IPS-18a (cell line): Measurements from ENCODE around the gene XKRX.

Source experiments
- H3K27ac ChIP-seq: one replicate; pipeline ENCODE4 v1.5.1; 2013; ENCODE audit warnings: low read length
- H3K27me3 ChIP-seq: one replicate; pipeline ENCODE4 v1.6.1; 2013; ENCODE audit warnings: mild to moderate bottlenecking, low read length; ENCODE audit not compliant: control insufficient read depth, insufficient read depth
- H3K36me3 ChIP-seq: one replicate; pipeline ENCODE4 v1.6.1; 2013; ENCODE audit warnings: low read depth, low read length; ENCODE audit not compliant: control insufficient read depth
- H3K4me1 ChIP-seq: one replicate; pipeline ENCODE4 v1.6.1; 2013; ENCODE audit warnings: low read depth, low read length; ENCODE audit not compliant: control insufficient read depth
- H3K4me3 ChIP-seq: one replicate; pipeline ENCODE4 v1.5.1; 2013; ENCODE audit warnings: low read length
- H3K9ac ChIP-seq: one replicate; pipeline ENCODE4 v1.6.1; 2013; ENCODE audit warnings: mild to moderate bottlenecking, low read length, moderate library complexity
- H3K9me3 ChIP-seq: one replicate; pipeline ENCODE4 v1.6.1; 2013; ENCODE audit warnings: low read depth, low read length; ENCODE audit not compliant: control insufficient read depth

The XKRX gene

DNA sequence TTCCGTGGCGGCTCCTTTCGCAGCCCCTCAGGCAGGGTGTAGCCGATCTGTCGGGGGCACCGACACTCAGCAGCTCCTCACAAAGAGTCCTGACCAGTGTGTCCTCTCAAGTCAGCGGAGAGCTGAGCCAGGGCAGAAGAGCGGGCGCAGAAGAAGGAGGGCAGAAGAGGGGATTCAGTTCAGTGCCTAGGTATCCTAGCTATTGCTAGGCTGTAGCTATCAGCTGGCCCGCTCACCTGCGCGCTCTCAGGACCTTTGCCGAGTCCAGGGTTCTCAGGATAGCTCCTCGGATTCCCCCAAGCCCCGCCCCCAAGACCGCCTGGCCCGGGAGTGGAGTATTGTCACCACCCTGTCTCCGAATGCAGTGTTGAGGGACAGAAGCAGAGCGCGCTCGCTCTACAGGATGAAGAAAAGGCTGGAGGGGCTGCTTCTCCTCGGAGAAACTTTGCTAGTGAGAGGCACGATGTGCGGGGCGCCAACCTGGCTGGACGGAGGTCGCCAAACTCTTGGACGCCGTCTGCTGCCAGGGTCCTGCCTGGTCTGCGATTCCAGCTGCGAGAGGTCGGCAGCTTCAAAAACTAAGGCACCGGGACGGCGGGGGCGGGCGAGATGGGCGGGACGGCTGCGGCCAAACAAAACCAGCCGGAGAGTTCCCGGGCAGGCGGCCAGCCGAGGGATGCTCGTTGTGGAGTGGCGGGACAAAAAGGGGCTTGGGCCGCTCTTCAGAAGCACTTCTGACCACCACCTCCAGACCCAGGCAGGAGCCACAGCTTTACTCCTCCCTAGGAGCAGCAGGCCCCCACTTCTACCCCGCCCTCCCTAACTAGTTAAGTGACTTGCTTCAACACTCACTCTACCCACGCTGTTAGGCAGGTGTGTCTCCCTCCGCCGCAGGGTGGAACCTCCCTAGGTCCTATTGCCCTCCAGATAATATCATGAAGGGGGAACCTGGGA is at the start of gene XKRX:
XKRX (minus strand) TSS at position 258 of the 954 bp plus-strand sequence. CDS start 613 bp downstream, outside the sequence.
- H3K4me1 ChIP-seq = no peaks in the 10 kb centered on the region
- H3K27me3 ChIP-seq = peaks cover 22% of the 10 kb centered on the region
- no peak within 1 kb of the TSS for H3K27ac ChIP-seq
- H3K4me3 ChIP-seq = peak within 1 kb of the TSS; percentile 86
- H3K9ac ChIP-seq = peak within 1 kb of the TSS; percentile 55
- no peaks in the 10 kb centered on the region for H3K36me3 ChIP-seq
- H3K9me3 ChIP-seq = no peaks in the 10 kb centered on the region

- Histone ChIP-seq H3K36me3 (no peaks in the 10 kb centered on the region), H3K9ac (no peak overlapping the region), H3K27me3 (no peaks in the 10 kb centered on the region), H3K4me1 (no peaks in the 10 kb centered on the region), H3K9me3 (peaks cover 3% of the 10 kb centered on the region), H3K4me3 (no peak overlapping the region), H3K27ac (no peak overlapping the region)
Measured at GRCh38 chrX:100976211-100976610, 47.5 kb upstream of the XKRX start.

DNA sequence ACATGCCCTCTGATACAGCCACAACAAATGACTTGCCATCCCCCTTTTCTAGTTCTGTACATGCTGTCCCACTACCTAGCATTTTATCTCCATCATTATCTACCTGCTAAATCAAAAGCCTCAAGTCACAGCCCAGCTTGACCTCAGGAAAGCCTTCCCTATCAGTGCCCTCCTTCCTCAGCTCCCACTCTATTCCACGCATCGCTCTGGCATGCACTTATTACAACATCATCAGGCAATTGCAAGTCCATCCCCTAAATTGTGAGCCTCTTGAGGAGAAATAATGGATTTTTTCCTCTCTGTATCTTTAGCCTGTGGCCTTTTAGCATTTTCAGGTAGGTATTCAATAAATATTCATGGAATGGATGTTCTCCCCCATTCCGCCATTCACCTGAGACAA is 46.5 kb upstream of the XKRX start:
- H3K4me1 ChIP-seq = no peaks in the 10 kb centered on the region
- no peak overlapping the region for H3K9ac ChIP-seq
- no peak overlapping the region for H3K27ac ChIP-seq
- no peaks in the 10 kb centered on the region for H3K27me3 ChIP-seq
- H3K4me3 ChIP-seq = no peak overlapping the region
- H3K9me3 ChIP-seq = peaks cover 3% of the 10 kb centered on the region
- H3K36me3 ChIP-seq = no peaks in the 10 kb centered on the region

- no peak overlapping the region for H3K27ac ChIP-seq
Measured at GRCh38 chrX:100973411-100973810, 44.7 kb upstream of the XKRX start.

DNA sequence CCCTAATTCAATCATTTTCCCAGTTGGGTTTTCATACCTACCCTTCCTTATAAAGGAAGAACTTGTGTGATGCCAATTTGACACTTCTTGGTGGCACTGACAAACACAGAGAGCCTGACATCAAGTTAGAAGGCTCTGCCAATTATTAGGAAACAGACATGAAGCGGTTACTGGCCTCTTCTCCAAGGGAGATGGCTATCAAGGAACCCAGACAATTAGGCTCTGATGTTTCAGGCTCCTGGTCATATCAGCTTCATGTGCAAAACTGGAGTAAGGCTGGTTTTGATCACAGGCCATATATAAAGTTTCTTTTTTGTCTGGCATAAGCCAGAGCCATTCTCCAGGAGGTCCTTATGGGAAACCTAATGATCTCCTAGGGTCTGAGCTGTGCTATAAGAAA is 41.2 kb upstream of the XKRX start:
- H3K4me3 ChIP-seq = no peak overlapping the region
- H3K4me1 ChIP-seq = no peaks in the 10 kb centered on the region
- H3K9ac ChIP-seq = no peak overlapping the region
- no peak overlapping the region for H3K27ac ChIP-seq
- H3K9me3 ChIP-seq = peaks cover 3% of the 10 kb centered on the region
- no peaks in the 10 kb centered on the region for H3K27me3 ChIP-seq
- H3K36me3 ChIP-seq = no peaks in the 10 kb centered on the region

More at GRCh38 chrX:100973411-100973810, 44.7 kb upstream of the XKRX start:
- H3K4me3 ChIP-seq = no peak overlapping the region
- no peaks in the 10 kb centered on the region for H3K27me3 ChIP-seq
- no peaks in the 10 kb centered on the region for H3K4me1 ChIP-seq
- H3K9me3 ChIP-seq = peaks cover 3% of the 10 kb centered on the region
- H3K36me3 ChIP-seq = no peaks in the 10 kb centered on the region
- no peak overlapping the region for H3K9ac ChIP-seq

GRCh38 chrX:100969408-100969807 is 40.7 kb upstream of the XKRX start, which contains the start of gene ARL13A:
ARL13A (plus strand) TSS chrX:100969708; CDS start chrX:100973690, 3,982 bp downstream.
- no peaks in the 10 kb centered on the region for H3K4me1 ChIP-seq
- H3K36me3 ChIP-seq = no peaks in the 10 kb centered on the region
- no peak within 1 kb of the TSS for H3K4me3 ChIP-seq
- no peak within 1 kb of the TSS for H3K27ac ChIP-seq
- no peaks in the 10 kb centered on the region for H3K27me3 ChIP-seq
- peaks cover 1% of the 10 kb centered on the region for H3K9me3 ChIP-seq
- no peak within 1 kb of the TSS for H3K9ac ChIP-seq

DNA sequence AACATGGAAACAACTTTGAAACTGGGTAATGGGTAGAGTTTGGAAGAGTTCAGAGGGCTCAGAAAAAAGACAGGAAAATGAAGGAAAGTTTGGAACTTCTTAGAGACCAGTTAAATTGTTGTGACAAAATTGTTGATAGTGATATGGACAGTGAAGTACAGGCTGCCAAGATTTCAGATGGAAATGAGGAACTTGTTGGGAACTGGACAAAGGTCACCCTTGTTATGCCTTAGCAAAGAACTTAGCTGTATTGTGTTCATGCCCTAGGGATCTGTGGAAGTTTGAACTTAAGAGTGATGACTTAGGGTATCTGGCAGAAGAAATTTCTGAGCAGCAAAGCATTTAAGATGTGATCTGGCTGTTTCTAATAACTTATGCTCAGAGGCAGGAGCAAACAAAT is 35.6 kb upstream of the XKRX start:
- Histone ChIP-seq H3K27me3 (no peaks in the 10 kb centered on the region), H3K4me3 (no peak overlapping the region), H3K9ac (no peak overlapping the region), H3K36me3 (no peaks in the 10 kb centered on the region), H3K27ac (no peak overlapping the region), H3K4me1 (no peaks in the 10 kb centered on the region), H3K9me3 (no peaks in the 10 kb centered on the region)

DNA sequence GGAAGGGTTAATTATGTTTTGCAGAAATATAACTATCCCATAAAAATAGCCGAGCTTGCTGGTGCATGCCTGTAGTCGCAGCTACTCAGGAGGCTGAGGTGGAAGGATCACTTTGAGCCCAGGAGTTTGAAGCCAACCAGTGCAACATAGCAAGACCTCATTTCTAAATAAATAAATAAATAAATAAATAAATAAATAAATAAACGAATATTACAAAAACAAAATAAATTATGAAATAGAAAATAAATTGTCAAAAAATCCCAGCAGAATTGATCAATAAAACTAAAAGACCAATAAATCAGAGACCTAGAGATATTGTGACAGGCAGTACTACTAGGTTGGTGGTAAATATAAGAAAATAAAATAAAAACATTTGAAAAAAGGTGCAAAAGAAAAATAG is 34.1 kb upstream of the XKRX start:
- Histone ChIP-seq H3K27ac (no peak overlapping the region), H3K9ac (no peak overlapping the region), H3K4me1 (no peaks in the 10 kb centered on the region), H3K27me3 (no peaks in the 10 kb centered on the region), H3K9me3 (no peaks in the 10 kb centered on the region), H3K36me3 (no peaks in the 10 kb centered on the region), H3K4me3 (no peak overlapping the region)

GRCh38 chrX:100948557-100948956 is 19.8 kb upstream of the XKRX start:
- peaks cover 16% of the 10 kb centered on the region for H3K4me1 ChIP-seq
- H3K27me3 ChIP-seq = no peaks in the 10 kb centered on the region
- H3K4me3 ChIP-seq = no peak overlapping the region
- no peak overlapping the region for H3K9ac ChIP-seq
- no peak overlapping the region for H3K27ac ChIP-seq
- H3K36me3 ChIP-seq = no peaks in the 10 kb centered on the region
- no peaks in the 10 kb centered on the region for H3K9me3 ChIP-seq

- Histone ChIP-seq H3K4me1 (peaks cover 16% of the 10 kb centered on the region), H3K36me3 (no peaks in the 10 kb centered on the region), H3K27me3 (no peaks in the 10 kb centered on the region), H3K9ac (no peak overlapping the region), H3K9me3 (no peaks in the 10 kb centered on the region), H3K27ac (no peak overlapping the region), H3K4me3 (peak overlapping the region; percentile 2)
Measured at GRCh38 chrX:100946299-100946927, 17.7 kb upstream of the XKRX start.

- peaks cover 16% of the 10 kb centered on the region for H3K4me1 ChIP-seq
- H3K9me3 ChIP-seq = no peaks in the 10 kb centered on the region
- H3K4me3 ChIP-seq = no peak overlapping the region
- H3K27ac ChIP-seq = no peak overlapping the region
- H3K27me3 ChIP-seq = no peaks in the 10 kb centered on the region
- no peak overlapping the region for H3K9ac ChIP-seq
- H3K36me3 ChIP-seq = no peaks in the 10 kb centered on the region
Measured at GRCh38 chrX:100944601-100945000, 15.9 kb upstream of the XKRX start.
